ENCODE data around the gene PHLDA3. TPM values are rescaled to one million over a fixed set of nuclear protein-coding genes. Genes with fewer than 3 reads are reported as not detected.

The PHLDA3 gene
- total RNA-seq, 1 experiment from 2014 or later: 22.1 TPM

DNA sequence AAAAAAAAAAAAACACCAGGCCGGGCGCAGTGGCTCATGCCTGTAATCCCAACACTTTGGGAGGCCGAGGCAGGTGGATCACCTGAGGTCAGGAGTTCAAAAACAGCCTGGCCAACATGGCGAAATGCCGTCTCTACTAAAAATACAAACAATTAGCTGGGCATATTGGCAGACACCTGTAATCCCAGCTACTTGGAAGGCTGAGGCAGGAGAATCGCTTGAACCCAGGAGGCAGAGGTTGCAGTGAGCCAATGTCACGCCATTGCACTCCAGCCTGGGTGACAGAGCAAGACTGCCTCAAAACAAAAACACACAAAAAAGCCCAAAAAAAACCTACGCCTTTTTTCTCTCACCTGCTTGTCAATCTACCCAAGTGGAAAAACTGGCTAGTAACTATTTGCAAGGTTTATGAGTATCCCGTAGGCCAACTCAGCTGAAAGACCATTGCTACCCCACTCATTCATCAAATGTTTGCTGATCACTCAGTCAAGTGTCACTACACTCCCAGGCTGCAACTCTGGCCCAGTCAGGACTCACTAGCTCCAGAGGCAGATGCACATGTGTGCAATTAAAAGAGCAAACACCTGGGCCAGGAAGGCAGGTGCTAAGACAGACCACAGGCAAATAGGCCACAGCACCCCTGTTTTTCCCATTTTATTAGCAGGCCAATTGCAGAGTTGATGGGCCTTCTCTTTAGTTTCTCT is 36.0 kb upstream of the PHLDA3 start (continued):
- no peak for TF ChIP-seq EZH2 (IDR thresholded peaks at IDR 0.05)
- no peak for TF ChIP-seq ATF3 (IDR thresholded peaks at IDR 0.05)
- TF ChIP-seq SIN3A (IDR thresholded peaks at IDR 0.05; ENCODE audit: low read depth): no peak
- no peak for TF ChIP-seq SP1 (IDR thresholded peaks at IDR 0.05; ENCODE audit: low read depth)
- TF ChIP-seq, protein P1, sequence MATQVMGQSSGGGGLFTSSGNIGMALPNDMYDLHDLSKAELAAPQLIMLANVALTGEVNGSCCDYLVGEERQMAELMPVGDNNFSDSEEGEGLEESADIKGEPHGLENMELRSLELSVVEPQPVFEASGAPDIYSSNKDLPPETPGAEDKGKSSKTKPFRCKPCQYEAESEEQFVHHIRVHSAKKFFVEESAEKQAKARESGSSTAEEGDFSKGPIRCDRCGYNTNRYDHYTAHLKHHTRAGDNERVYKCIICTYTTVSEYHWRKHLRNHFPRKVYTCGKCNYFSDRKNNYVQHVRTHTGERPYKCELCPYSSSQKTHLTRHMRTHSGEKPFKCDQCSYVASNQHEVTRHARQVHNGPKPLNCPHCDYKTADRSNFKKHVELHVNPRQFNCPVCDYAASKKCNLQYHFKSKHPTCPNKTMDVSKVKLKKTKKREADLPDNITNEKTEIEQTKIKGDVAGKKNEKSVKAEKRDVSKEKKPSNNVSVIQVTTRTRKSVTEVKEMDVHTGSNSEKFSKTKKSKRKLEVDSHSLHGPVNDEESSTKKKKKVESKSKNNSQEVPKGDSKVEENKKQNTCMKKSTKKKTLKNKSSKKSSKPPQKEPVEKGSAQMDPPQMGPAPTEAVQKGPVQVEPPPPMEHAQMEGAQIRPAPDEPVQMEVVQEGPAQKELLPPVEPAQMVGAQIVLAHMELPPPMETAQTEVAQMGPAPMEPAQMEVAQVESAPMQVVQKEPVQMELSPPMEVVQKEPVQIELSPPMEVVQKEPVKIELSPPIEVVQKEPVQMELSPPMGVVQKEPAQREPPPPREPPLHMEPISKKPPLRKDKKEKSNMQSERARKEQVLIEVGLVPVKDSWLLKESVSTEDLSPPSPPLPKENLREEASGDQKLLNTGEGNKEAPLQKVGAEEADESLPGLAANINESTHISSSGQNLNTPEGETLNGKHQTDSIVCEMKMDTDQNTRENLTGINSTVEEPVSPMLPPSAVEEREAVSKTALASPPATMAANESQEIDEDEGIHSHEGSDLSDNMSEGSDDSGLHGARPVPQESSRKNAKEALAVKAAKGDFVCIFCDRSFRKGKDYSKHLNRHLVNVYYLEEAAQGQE (IDR thresholded peaks at IDR 0.05; ENCODE audit: low read depth): no peak

DNA sequence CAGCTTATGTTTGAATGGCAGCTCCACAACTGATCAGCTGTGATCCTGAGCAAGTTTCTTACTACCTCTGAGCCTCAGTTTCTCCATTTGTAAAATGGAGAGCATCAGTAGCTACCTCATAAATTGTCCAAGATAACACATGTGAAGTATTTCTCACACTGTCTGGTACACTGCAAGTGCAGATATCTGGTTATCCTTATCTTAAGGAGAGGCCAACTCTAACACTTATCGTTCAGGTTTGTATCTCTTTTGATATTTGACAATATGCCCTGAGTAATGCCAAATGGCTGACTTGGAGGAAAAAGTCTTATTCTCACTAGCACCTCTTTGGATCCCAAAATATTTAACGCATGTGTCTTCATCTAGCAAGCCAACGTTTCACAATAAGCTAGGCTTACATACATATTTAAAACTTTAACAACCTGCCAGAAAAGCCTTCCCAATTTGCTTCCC is 35.2 kb upstream of the PHLDA3 start:
- peaks cover 11 to 25% of the 10 kb centered on the region in 2 experiments for H3K4me1 ChIP-seq (ENCODE audit: control insufficient read depth in 1 of 2, insufficient read depth in 2 of 2, low read length in 2 of 2)
- ATAC-seq (no peak), DNase-seq (ENCODE audit: low read depth, low spot score) (no peak)
- no peaks in the 10 kb centered on the region for H3K9me3 ChIP-seq (ENCODE audit: control insufficient read depth in 1 of 2, insufficient read depth in 1 of 2, low read depth in 1 of 2, low read length in 2 of 2)
- H3K9me2 ChIP-seq (ENCODE audit: insufficient read depth): no peaks in the 10 kb centered on the region
- no TSS peak for BruUV-seq (replicated peaks)
- no peak overlapping the region for H3K4me2 ChIP-seq (ENCODE audit: low read length)
- no peaks in the 10 kb centered on the region for H3K36me3 ChIP-seq (ENCODE audit: control insufficient read depth in 1 of 2, insufficient read depth in 2 of 2, low read length in 2 of 2)
- no peak overlapping the region for H3K4me3 ChIP-seq (replicated peaks in 1 of 2; ENCODE audit: low read depth in 1 of 2, low read length in 2 of 2)
- CTCF ChIA-PET: interaction anchor here (0.8 to 1.3 kb wide), 2 partner anchors 22 to 24 kb away, joined by 3 to 4 read pairs; no protein-coding TSS in a partner anchor
- H3K27ac ChIP-seq (ENCODE audit: low read depth, low read length): no peak overlapping the region
- H3K79me2 ChIP-seq (ENCODE audit: insufficient read depth, low read length): peaks cover 6% of the 10 kb centered on the region; the same call in 1 of the 2 replicates
- no peak overlapping the region for H3K9ac ChIP-seq (ENCODE audit: low read length)
- no peaks in the 10 kb centered on the region for H3K27me3 ChIP-seq (ENCODE audit: insufficient read depth, low read length)
- RAD21 ChIA-PET (ENCODE audit: low non-redundant PET in 1 of 2, low total read pairs in 2 of 2, uncharacterized antibody in 2 of 2, unreplicated experiment in 2 of 2): no interaction called here
- intact Hi-C loops (cut with micrococcal nuclease): no loop called here
- H2AFZ ChIP-seq (ENCODE audit: low read depth, low read length, poor library complexity, severe bottlenecking): no peak overlapping the region
- TF ChIP-seq JUND (IDR thresholded peaks at IDR 0.05): no peak
- no peak for TF ChIP-seq CBX3 (IDR thresholded peaks at IDR 0.05; ENCODE audit: low read depth)
- TF ChIP-seq ZNF274 (IDR thresholded peaks at IDR 0.05; ENCODE audit: low read depth, low read length): no peak
- TF ChIP-seq CTCF (IDR thresholded peaks at IDR 0.05 in 2 of 3, conservative IDR thresholded peaks at IDR 0.05 in 1 of 3; ENCODE audit: borderline replicate concordance in 1 of 3, insufficient read depth in 1 of 3, low read depth in 2 of 3, low read length in 2 of 3): no peak
- no peak for TF ChIP-seq CEBPB (IDR thresholded peaks at IDR 0.05; ENCODE audit: low read depth)
- no peak for TF ChIP-seq EZH2 (IDR thresholded peaks at IDR 0.05)
- no peak for TF ChIP-seq EGR1 (IDR thresholded peaks at IDR 0.05; ENCODE audit: low read depth)
- no peak for TF ChIP-seq TCF7L2 (IDR thresholded peaks at IDR 0.05; ENCODE audit: borderline replicate concordance, extremely low read depth, insufficient read depth, insufficient read length)
- TF ChIP-seq, protein P2, sequence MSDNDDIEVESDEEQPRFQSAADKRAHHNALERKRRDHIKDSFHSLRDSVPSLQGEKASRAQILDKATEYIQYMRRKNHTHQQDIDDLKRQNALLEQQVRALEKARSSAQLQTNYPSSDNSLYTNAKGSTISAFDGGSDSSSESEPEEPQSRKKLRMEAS (IDR thresholded peaks at IDR 0.05): no peak
- TF ChIP-seq FOSL1 (IDR thresholded peaks at IDR 0.05; ENCODE audit: low read depth): no peak
- TF ChIP-seq SIN3A (IDR thresholded peaks at IDR 0.05; ENCODE audit: low read depth): no peak
- TF ChIP-seq YY1 (IDR thresholded peaks at IDR 0.05; ENCODE audit: extremely low read depth, insufficient replicate concordance, low read depth, low read length): no peak
- TF ChIP-seq, protein P3, sequence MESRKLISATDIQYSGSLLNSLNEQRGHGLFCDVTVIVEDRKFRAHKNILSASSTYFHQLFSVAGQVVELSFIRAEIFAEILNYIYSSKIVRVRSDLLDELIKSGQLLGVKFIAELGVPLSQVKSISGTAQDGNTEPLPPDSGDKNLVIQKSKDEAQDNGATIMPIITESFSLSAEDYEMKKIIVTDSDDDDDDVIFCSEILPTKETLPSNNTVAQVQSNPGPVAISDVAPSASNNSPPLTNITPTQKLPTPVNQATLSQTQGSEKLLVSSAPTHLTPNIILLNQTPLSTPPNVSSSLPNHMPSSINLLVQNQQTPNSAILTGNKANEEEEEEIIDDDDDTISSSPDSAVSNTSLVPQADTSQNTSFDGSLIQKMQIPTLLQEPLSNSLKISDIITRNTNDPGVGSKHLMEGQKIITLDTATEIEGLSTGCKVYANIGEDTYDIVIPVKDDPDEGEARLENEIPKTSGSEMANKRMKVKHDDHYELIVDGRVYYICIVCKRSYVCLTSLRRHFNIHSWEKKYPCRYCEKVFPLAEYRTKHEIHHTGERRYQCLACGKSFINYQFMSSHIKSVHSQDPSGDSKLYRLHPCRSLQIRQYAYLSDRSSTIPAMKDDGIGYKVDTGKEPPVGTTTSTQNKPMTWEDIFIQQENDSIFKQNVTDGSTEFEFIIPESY (IDR thresholded peaks at IDR 0.05; ENCODE audit: extremely low read depth, insufficient replicate concordance, low read length): no peak
- no peak for TF ChIP-seq RAD21 (IDR thresholded peaks at IDR 0.05; ENCODE audit: low read depth)
- POLR2A ChIA-PET: no interaction called here
- H4K20me1 ChIP-seq (ENCODE audit: insufficient read depth): no peaks in the 10 kb centered on the region
